IMR-90 (cell line): Measurements from ENCODE around the gene TCL1A. TPM values are rescaled to one million over a fixed set of nuclear protein-coding genes. Genes with fewer than 3 reads are reported as not detected.

ENCODE experiments used
- ATAC-seq: fragments of 200-7000 bp; cut with Tn5 transposase; 2 replicates; pipeline ENCODE4 v1.9.1; 2020; ENCODE audit warnings: low read depth, mild to moderate bottlenecking, moderate library complexity
- BruUV-seq: library from RNA; stranded (reverse); fragments of 400-500 nt; replicated peaks from 2 replicates; lab custom pipeline; 2021; lab: Mats Ljungman, UMichigan
- CTCF ChIA-PET: fragments of 300-600 bp; formaldehyde crosslinking; extraction: SDS; loops from one replicate; lab custom pipeline; 2021; ENCODE audit warnings: antibody characterized with exemption; lab: Yijun Ruan, JAX
- POLR2A ChIA-PET: fragments of 300-600 bp; sonication (Branson Sonifier 250); formaldehyde crosslinking; loops from one replicate; lab custom pipeline; 2022; ENCODE audit warnings: antibody characterized with exemption; ENCODE audit not compliant: unreplicated experiment; lab: Charles Lee
- DNase-seq: peaks from one replicate; pipeline ENCODE4 v3.0.0; 2013
- H2AFZ ChIP-seq: replicated peaks from 2 replicates; pipeline ENCODE3; 2013; ENCODE audit warnings: low read length, mild to moderate bottlenecking; ENCODE audit not compliant: poor library complexity
- H2AK5ac ChIP-seq: 2 replicates; pipeline ENCODE4 v1.6.1; 2013; ENCODE audit warnings: low read depth, low read length, inconsistent platforms
- H2AK9ac ChIP-seq: replicated peaks from 2 replicates; pipeline ENCODE3; 2013; ENCODE audit warnings: mild to moderate bottlenecking, low read depth, low read length, moderate library complexity; ENCODE audit not compliant: poor library complexity
- H2BK120ac ChIP-seq: 2 replicates; pipeline ENCODE4 v1.6.1; 2013; ENCODE audit warnings: low read depth, low read length, inconsistent platforms
- H2BK15ac ChIP-seq: 3 replicates; pipeline ENCODE4 v1.6.1; 2013; ENCODE audit warnings: low read depth, low read length, inconsistent platforms
- H2BK20ac ChIP-seq: 2 replicates; pipeline ENCODE4 v1.6.1; 2013; ENCODE audit warnings: low read depth, mild to moderate bottlenecking, inconsistent platforms, low read length, moderate library complexity
- H2BK5ac ChIP-seq: 2 replicates; pipeline ENCODE4 v1.6.1; 2013; ENCODE audit warnings: mild to moderate bottlenecking, low read depth, low read length, inconsistent platforms; ENCODE audit not compliant: poor library complexity, severe bottlenecking
- H3K14ac ChIP-seq: replicated peaks from 2 replicates; pipeline ENCODE4 v1.6.1; 2013; ENCODE audit warnings: low read depth, low read length, inconsistent platforms
- H3K18ac ChIP-seq: 2 replicates; pipeline ENCODE4 v1.6.1; 2013; ENCODE audit warnings: low read depth, low read length, control low read depth
- H3K23ac ChIP-seq: 2 replicates; pipeline ENCODE4 v1.6.1; 2013; ENCODE audit warnings: low read depth, low read length, inconsistent platforms
- H3K27ac ChIP-seq: 2 replicates; pipeline ENCODE4 v1.5.1; 2013; ENCODE audit warnings: mild to moderate bottlenecking, control low read depth, low read length; ENCODE audit not compliant: insufficient read depth
- H3K27me3 ChIP-seq: 2 replicates; pipeline ENCODE4 v1.6.1; 2013; ENCODE audit warnings: low read length; ENCODE audit not compliant: control insufficient read depth, insufficient read depth
- H3K36me3 ChIP-seq: 2 replicates; pipeline ENCODE4 v1.6.1; 2013; ENCODE audit warnings: low read length, mixed read lengths; ENCODE audit not compliant: control insufficient read depth, insufficient read depth
- H3K4ac ChIP-seq: 2 replicates; pipeline ENCODE4 v1.6.1; 2013; ENCODE audit warnings: low read depth, low read length, inconsistent platforms
- H3K4me1 ChIP-seq: 2 replicates; pipeline ENCODE4 v1.6.1; 2013; ENCODE audit warnings: low read length, mixed read lengths; ENCODE audit not compliant: control insufficient read depth, insufficient read depth
- H3K4me2 ChIP-seq: 2 replicates; pipeline ENCODE4 v1.6.1; 2013; ENCODE audit warnings: low read depth, mild to moderate bottlenecking, control low read depth, low read length, moderate library complexity
- H3K4me3 ChIP-seq: 2 replicates; pipeline ENCODE4 v1.5.1; 2013; ENCODE audit warnings: low read depth, mild to moderate bottlenecking, control low read depth, low read length, moderate library complexity; ENCODE audit not compliant: insufficient read depth
- H3K56ac ChIP-seq: 2 replicates; pipeline ENCODE4 v1.6.1; 2013; ENCODE audit warnings: low read length, inconsistent platforms; ENCODE audit not compliant: insufficient read depth; ENCODE audit errors: extremely low read depth
- H3K79me1 ChIP-seq, 2 experiments: 2 replicates each; pipeline ENCODE4 v1.6.1; 2013; ENCODE audit warnings: low read length in 2 of 2, inconsistent platforms in 1 of 2, low read depth in 1 of 2
- H3K9ac ChIP-seq: 2 replicates; pipeline ENCODE4 v1.6.1; 2013; ENCODE audit warnings: low read depth, low read length, control low read depth
- H3K9me1 ChIP-seq: 2 replicates; pipeline ENCODE4 v1.6.1; 2013; ENCODE audit warnings: low read length, inconsistent platforms; ENCODE audit not compliant: insufficient read depth
- H3K9me3 ChIP-seq: 2 replicates; pipeline ENCODE4 v1.6.1; 2013; ENCODE audit warnings: low read length; ENCODE audit not compliant: control insufficient read depth, insufficient read depth
- H4K20me1 ChIP-seq: 2 replicates; pipeline ENCODE4 v1.6.1; 2013; ENCODE audit warnings: low read length, inconsistent platforms; ENCODE audit not compliant: insufficient read depth
- H4K5ac ChIP-seq: 2 replicates; pipeline ENCODE4 v1.6.1; 2013; ENCODE audit warnings: mild to moderate bottlenecking, low read depth, low read length, control low read depth
- H4K8ac ChIP-seq, 2 experiments: 2 replicates each; pipeline ENCODE4 v1.6.1; 2013; ENCODE audit warnings: low read depth in 2 of 2, low read length in 2 of 2, control low read depth in 1 of 2, inconsistent platforms in 1 of 2
- H4K91ac ChIP-seq: 2 replicates; pipeline ENCODE4 v1.6.1; 2013; ENCODE audit warnings: low read depth, low read length, inconsistent platforms; ENCODE audit not compliant: insufficient read depth
- BHLHE40 ChIP-seq: fragments of 150-350 bp; IDR thresholded peaks from 2 replicates; pipeline ENCODE4 v1.6.1; 2016; ENCODE audit warnings: mild to moderate bottlenecking, low read depth, low read length
- CEBPB ChIP-seq: IDR thresholded peaks from 2 replicates; pipeline ENCODE4 v1.6.1; 2012; ENCODE audit warnings: low read depth, low read length, improper control_type of control experiment
- CHD1 ChIP-seq: IDR thresholded peaks from 2 replicates; pipeline ENCODE4 v1.6.1; 2012; ENCODE audit warnings: low read depth, low read length, improper control_type of control experiment
- ELK1 ChIP-seq: fragments of 150-350 bp; IDR thresholded peaks from 2 replicates; pipeline ENCODE4 v1.6.1; 2016; ENCODE audit warnings: low read depth, mild to moderate bottlenecking, low read length, moderate library complexity, borderline replicate concordance
- FOS ChIP-seq: fragments of 150-350 bp; IDR thresholded peaks from 2 replicates; pipeline ENCODE4 v1.6.1; 2016; ENCODE audit warnings: low read depth, low read length
- MAZ ChIP-seq: IDR thresholded peaks from 2 replicates; pipeline ENCODE4 v1.6.1; 2012; ENCODE audit warnings: low read depth, mild to moderate bottlenecking, low read length, improper control_type of control experiment, moderate library complexity, borderline replicate concordance
- NFE2L2 ChIP-seq: fragments of 150-350 bp; IDR thresholded peaks from 2 replicates; pipeline ENCODE4 v1.6.1; 2016; ENCODE audit warnings: low read depth, mild to moderate bottlenecking, low read length
- POLR2A ChIP-seq: IDR thresholded peaks from 2 replicates; pipeline ENCODE4 v1.6.1; 2012; ENCODE audit warnings: mild to moderate bottlenecking, low read depth, low read length
- RCOR1 ChIP-seq: IDR thresholded peaks from 2 replicates; pipeline ENCODE4 v1.6.1; 2012; ENCODE audit warnings: mild to moderate bottlenecking, low read length, improper control_type of control experiment; ENCODE audit not compliant: insufficient replicate concordance
- SMC3 ChIP-seq: fragments of 150-350 bp; IDR thresholded peaks from 2 replicates; pipeline ENCODE4 v1.6.1; 2016; ENCODE audit warnings: low read depth, mild to moderate bottlenecking, antibody characterized with exemption, low read length, moderate library complexity
- WGBS, 2 experiments: methylation state at CpG; one replicate each; pipeline versions ENCODE4 v1.1.5 to v1.1.7; 2013; ENCODE audit warnings: missing lambda C conversion rate in 2 of 2; ENCODE audit not compliant: insufficient read length in 1 of 2; ENCODE audit errors: extremely low coverage in 2 of 2; 5-methylcytosine and 5-hydroxymethylcytosine counted together
- dilution Hi-C: fragments of 300-500 bp; cut with HindIII; formaldehyde crosslinking; loops from one replicate; pipeline ENCODE4 v1.14.3; 2018; ENCODE audit warnings: low sequenced_read_pairs; ENCODE audit not compliant: unreplicated experiment
- in situ Hi-C: fragments of 300-500 bp; cut with MboI; formaldehyde crosslinking; loops from 3 replicates; pipeline ENCODE4 v1.14.3; 2019; ENCODE audit warnings: low sequenced_read_pairs, inconsistent platforms, mixed read lengths
- intact Hi-C: fragments of 100-400 bp; cut with micrococcal nuclease; formaldehyde crosslinking; loops from 2 replicates; pipeline ENCODE4 v1.10.0; 2022
- polyA plus RNA-seq, 3 experiments: library from polyadenylated mRNA; depleted of rRNA; stranded (reverse); fragments of >200 nt; gene quantifications; 2 replicates each; pipeline ENCODE4 v1.2.3, GENCODE V29; 2012; ENCODE audit warnings: low replicate concordance in 1 of 3
- total RNA-seq: library from RNA; depleted of rRNA; stranded (reverse); fragments of >200 nt; gene quantifications from 2 replicates; pipeline ENCODE4 v1.2.3, GENCODE V29; 2012

The TCL1A gene
- total and polyA plus RNA-seq, 2 of the 4 experiments (the other 2 are of a cell fraction), result not detected

GRCh38 chr14:95756751-95757150 is 42.8 kb upstream of the TCL1A start:
- Histone ChIP-seq H2BK20ac (no peak overlapping the region), H3K14ac (no peak overlapping the region), H3K4ac (no peak overlapping the region), H3K36me3 (no peaks in the 10 kb centered on the region), H3K9me1 (no peaks in the 10 kb centered on the region), H4K5ac (no peak overlapping the region), H2AK9ac (no peak overlapping the region), H2AK5ac (no peak overlapping the region), H3K4me3 (no peak overlapping the region), H3K9ac (no peak overlapping the region), H3K4me2 (no peak overlapping the region), H3K23ac (no peak overlapping the region), H3K27ac (no peak overlapping the region), H3K79me1 (no peaks in the 10 kb centered on the region), H3K27me3 (no peaks in the 10 kb centered on the region), H2AFZ (no peak overlapping the region), H4K8ac (no peak overlapping the region), H4K91ac (no peak overlapping the region), H3K56ac (no peak overlapping the region), H3K9me3 (no peaks in the 10 kb centered on the region), H2BK120ac (no peak overlapping the region), H3K18ac (no peak overlapping the region), H2BK15ac (no peak overlapping the region), H3K4me1 (no peaks in the 10 kb centered on the region), H2BK5ac (no peak overlapping the region), H4K20me1 (no peaks in the 10 kb centered on the region)
- DNase-seq, result no peak
- no TSS peak for BruUV-seq
- TF ChIP-seq MAZ (no peak), ELK1 (no peak), SMC3 (no peak), BHLHE40 (no peak), FOS (no peak), RCOR1 (no peak), CEBPB (no peak), POLR2A (no peak), CHD1 (no peak), NFE2L2 (no peak)
- dilution Hi-C loops, result no loop called here
- intact Hi-C loops, result no loop called here
- 0% methylated on average over 1 of the region's 3 CpGs; no CpG with 5 or more reads in 1 of the 2 experiments for WGBS, 2 experiments
- ATAC-seq, result no peak
- ChIA-PET CTCF (no interaction called here), POLR2A (no interaction called here)
- in situ Hi-C loops, result loop anchor here (25.0 kb wide), 1 partner anchor 319 kb away; no protein-coding TSS in a partner anchor
